Esophagus muscularis mucosa (tissue), 4 donors: ENCODE data around the gene DIP2C.

Experiments
- EP300 ChIP-seq: sonication (generic); formaldehyde crosslinking; IDR thresholded peaks from one replicate; pipeline ENCODE4 v1.6.1; 2017; ENCODE audit warnings: antibody characterized with exemption
- POLR2A ChIP-seq: fragments of 450-650 bp; IDR thresholded peaks from one replicate; pipeline ENCODE4 v1.6.1; 2017; ENCODE audit warnings: antibody characterized with exemption, moderate library complexity, mild to moderate bottlenecking, low read depth
- POLR2AphosphoS5 ChIP-seq, 2 donors: sonication (generic); formaldehyde crosslinking; IDR thresholded peaks; one replicate each; pipeline ENCODE4 v1.6.1; 2017; ENCODE audit warnings: antibody characterized with exemption in 2 of 2
- TF ChIP-seq, protein P1 (sequence below), 3 experiments: fragments of 200-600 bp in 2 of 3; fragments of 450-650 bp in 1 of 3; sonication (generic) in 2 of 3; IDR thresholded peaks; one replicate each; pipeline ENCODE4 v1.5.1; 2017 to 2019; ENCODE audit warnings: antibody characterized with exemption in 3 of 3, mild to moderate bottlenecking in 2 of 3, moderate library complexity in 1 of 3

DNA sequence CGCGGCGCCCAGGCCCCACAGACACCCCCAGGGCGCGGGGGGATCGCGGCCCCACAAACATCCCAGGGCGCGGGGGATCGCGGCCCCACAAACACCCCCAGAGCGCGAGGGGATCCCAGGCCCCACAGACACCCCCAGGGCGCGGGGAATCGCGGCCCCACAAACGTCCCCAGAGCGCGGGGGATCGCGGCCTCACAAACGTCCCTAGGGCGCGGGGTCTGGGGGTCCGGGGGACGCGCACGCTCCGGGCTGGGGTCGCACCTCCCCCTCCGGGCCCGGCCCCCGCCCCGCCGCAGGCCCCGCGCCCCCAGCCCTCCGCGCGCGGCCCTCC, 382 bp downstream of the DIP2C start:
- TF ChIP-seq EP300 (no peak), POLR2AphosphoS5 (IDR thresholded peaks at IDR 0.05) (no peak), POLR2A (no peak)
- TF ChIP-seq, protein P1, sequence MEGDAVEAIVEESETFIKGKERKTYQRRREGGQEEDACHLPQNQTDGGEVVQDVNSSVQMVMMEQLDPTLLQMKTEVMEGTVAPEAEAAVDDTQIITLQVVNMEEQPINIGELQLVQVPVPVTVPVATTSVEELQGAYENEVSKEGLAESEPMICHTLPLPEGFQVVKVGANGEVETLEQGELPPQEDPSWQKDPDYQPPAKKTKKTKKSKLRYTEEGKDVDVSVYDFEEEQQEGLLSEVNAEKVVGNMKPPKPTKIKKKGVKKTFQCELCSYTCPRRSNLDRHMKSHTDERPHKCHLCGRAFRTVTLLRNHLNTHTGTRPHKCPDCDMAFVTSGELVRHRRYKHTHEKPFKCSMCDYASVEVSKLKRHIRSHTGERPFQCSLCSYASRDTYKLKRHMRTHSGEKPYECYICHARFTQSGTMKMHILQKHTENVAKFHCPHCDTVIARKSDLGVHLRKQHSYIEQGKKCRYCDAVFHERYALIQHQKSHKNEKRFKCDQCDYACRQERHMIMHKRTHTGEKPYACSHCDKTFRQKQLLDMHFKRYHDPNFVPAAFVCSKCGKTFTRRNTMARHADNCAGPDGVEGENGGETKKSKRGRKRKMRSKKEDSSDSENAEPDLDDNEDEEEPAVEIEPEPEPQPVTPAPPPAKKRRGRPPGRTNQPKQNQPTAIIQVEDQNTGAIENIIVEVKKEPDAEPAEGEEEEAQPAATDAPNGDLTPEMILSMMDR (IDR thresholded peaks at IDR 0.05): no peak
